NCI-H226 (cell line): Measurements from ENCODE around the gene CAMSAP2.
A peak's percentile ranks its signal among the peaks of the same experiment; 100 is the strongest.

Experiments
- DNase-seq: peaks from one replicate; pipeline ENCODE4 v3.0.0-alpha.2; 2015

Gene CAMSAP2, protein sequence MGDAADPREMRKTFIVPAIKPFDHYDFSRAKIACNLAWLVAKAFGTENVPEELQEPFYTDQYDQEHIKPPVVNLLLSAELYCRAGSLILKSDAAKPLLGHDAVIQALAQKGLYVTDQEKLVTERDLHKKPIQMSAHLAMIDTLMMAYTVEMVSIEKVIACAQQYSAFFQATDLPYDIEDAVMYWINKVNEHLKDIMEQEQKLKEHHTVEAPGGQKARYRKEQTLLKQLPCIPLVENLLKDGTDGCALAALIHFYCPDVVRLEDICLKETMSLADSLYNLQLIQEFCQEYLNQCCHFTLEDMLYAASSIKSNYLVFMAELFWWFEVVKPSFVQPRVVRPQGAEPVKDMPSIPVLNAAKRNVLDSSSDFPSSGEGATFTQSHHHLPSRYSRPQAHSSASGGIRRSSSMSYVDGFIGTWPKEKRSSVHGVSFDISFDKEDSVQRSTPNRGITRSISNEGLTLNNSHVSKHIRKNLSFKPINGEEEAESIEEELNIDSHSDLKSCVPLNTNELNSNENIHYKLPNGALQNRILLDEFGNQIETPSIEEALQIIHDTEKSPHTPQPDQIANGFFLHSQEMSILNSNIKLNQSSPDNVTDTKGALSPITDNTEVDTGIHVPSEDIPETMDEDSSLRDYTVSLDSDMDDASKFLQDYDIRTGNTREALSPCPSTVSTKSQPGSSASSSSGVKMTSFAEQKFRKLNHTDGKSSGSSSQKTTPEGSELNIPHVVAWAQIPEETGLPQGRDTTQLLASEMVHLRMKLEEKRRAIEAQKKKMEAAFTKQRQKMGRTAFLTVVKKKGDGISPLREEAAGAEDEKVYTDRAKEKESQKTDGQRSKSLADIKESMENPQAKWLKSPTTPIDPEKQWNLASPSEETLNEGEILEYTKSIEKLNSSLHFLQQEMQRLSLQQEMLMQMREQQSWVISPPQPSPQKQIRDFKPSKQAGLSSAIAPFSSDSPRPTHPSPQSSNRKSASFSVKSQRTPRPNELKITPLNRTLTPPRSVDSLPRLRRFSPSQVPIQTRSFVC (N-terminal part only)

DNA sequence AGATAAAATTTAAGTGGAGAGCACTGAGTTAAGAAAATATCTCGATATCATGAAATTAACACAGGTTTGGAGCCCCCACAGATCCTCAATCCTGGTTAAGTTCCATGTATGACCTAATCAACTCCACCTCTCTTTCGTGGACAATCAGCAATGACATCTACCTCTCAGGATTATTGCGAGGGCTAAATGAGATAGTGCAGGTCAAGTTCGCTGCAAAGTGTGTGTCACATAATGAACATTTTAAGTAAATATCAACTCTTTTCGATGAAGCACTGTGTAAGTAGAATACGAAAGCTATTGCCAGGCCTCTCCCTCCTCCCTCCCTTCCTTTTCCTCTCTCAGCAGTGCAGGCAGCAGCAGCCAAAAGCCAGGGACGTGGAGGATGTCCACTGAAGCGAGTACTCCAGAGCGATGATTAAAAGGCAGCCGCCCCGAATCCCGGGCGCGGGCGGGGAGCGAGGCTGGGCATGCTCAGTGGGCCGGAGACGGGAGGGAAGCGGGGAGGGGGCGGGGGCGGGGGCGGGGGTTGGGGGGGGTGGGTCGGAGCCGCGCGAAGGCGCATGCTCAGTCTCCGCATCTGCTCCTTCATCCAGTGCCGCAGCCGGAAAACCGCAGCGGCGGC lies at the start of gene CAMSAP2:
CAMSAP2 (plus strand) TSS at position 567 of the 622 bp plus-strand sequence. CDS start 935 bp downstream, outside the sequence.
- peak; percentile 87 for DNase-seq

DNA sequence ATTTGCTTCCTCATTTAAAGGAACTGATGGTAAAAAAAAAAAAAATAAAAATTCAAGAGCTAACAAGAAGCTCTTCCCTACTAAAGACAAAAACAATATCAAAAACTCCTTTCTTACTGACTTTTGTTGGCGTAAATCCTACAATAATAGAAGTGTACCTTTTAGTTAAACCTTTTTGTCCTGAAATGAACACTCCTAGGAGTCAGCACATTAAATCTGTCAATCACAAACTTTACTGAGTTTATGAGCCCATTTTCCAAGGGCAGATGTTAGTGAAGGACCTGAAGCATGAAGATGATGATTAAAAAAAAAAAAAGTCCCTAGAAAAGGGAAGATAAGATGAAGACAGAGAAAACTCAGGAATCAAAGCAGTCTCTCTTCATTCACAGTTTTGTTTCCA lies 46.4 kb upstream of the CAMSAP2 start:
- DNase-seq: no peak

DNA sequence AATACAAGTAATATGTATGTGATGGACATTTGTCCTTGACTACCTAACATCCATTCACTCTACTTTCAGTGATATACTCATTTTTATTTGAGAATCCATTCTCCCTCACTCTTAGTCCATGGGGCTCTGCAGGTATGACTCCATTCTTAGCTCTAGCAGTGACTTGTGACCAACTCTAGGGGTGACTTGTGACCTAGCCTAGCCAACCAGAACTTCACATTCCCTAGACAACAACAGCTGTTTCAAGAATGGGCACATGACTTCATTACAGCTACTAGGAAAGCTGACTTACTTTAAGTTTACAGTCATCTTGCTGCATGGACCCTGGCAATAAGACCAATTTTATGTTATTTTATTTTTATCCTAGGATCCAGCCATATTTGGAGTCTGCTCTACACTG lies 45.4 kb upstream of the CAMSAP2 start:
- no peak for DNase-seq

DNA sequence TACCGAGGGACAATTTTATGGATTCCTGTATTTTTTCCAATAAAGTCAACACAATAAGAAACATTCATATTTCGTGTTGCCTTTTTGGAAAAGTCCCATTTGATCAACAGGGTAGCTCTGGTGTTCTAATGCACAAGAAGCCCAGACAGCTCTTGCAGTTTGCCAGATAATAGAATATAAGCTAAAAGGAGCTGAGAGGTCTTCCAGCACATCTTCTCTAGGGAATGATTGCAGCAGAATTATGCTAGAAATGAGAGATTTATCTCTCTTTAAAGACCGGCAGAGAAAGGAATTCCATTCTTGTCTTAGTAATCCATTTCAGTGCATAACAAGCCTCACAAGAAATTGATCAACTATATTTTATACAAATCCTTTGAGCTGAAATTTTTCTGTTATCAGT lies 44.0 kb upstream of the CAMSAP2 start:
- no peak for DNase-seq

DNA sequence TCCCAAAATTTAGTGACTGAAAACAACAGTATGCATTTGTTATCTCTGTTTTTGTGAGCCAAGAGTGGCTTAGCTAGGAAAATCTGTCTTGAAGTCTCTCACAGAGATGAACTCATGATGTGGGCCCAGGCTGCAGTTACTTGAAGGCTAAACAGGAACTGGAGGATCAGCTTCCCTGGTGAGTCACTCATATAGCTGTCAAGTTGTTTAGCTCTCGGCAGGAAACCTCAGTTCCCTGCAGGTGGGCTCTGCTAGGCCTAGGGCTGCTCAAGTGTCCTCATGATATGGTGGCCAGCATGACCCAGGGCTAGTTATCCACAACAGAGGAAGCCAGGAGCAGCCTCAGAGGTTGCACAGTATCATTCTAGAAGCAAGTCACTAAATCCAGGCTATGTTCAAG lies 38.8 kb upstream of the CAMSAP2 start:
- peak; percentile 70 for DNase-seq

DNA sequence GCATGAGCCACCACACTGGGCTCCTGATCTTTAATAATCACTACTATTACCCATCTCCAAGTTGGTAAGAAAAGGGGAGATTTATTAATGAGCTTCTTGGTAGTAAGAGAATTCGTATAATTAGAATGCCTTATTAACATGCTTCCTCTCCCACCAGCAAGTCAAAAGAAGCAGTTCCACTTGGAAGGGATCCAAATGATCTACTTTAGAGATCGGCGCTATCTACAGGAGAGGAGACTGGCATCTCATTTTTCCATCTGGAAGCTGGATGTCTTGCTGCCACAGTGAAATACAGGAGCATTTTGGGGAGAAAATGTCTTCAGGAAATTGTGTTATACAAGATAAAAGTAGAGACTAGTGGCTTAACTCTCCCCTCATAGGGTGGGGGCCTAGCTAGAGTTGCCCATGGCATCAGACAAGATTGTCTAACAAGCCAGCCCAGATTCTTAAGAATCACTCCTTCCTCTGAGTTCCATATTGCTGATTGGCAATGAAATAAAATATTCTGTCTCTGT lies 33.6 kb upstream of the CAMSAP2 start:
- no peak for DNase-seq

DNA sequence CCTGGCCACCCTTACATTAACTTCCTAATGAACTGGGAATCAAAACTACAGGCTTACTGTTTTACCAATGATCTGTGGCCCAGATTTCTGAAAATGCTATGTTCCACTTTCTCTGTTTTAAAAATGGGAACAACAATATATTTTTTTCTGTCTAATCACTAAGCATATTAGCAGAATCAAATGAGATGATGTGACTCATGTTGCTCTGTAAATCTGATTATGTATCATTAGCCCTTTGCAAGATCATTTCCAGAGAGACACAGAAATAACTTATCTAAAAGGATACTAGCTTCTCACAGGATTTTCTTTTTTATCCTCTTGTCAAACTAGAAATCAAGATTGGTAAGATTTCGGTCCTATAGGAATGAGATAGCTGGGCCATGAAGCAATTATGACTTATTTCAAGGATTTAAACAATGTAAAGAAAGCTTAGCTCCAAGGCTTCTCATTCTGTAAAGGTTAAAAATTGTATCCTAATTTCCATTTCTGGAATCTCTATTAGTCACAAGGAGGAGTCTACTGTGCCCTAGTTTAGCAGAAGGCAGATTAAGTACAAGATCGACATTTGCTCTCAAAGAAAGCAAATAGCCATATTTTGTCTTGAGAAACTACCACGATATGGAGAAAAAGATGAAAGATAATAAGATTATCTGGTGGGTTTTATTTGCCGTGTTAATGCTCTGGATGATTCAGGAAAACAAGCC lies 32.4 kb upstream of the CAMSAP2 start:
- DNase-seq: no peak

DNA sequence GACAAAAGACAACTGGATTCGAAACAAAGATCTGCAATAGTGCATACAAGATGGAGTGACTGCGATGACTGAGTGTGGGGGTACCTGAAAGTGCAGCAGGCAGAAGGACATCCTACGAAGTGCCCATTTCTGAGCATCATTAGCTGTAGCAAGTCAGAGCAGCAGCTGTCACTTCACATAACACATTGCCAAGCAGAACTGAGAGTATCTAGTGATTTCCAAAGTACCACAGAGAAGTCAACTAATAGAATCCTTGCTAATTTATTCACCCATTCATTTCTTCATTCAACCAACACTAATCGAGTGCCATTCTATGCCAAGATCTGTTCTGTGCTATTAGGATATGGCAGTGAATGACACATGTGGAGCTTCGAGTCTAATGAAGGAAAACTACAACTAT lies 31.6 kb upstream of the CAMSAP2 start:
- no peak for DNase-seq

DNA sequence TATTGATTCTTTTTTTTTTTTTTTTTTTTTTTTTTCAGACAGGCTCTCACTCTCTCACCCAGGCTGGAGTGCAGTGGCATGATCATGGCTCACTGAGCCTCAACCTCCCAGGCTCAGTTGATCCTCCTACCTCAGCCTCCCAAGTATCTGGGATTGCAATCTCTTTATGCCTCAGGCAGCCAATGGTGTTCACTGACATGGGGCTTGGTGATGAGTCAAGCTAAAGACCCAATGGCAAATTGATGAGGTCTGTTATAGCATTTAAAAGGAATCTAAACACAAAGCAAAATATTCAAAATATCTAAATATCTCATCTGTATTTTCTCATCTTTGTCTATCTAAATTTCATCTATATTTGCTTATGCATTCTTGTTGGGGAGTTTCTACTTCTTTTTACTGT lies 30.5 kb upstream of the CAMSAP2 start:
- DNase-seq: no peak

DNA sequence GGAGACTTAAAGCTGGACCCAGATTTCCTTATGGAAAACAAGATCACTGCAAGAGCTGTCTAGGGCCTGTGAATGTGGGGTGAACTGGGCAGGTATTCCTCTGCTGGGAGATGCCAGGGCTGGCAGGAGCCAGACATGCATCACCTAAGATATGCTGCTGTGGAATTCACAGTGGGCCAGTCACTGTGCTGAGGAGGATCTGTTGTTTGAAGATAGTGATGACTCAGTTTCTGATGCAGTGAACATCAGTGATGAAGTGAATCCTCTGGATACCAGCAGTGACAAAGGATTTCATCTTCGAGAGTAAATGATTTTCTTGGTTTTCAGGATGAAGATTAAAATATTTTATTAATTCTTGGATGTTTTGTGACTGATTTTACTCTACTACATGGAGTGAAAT lies 29.9 kb upstream of the CAMSAP2 start:
- peak; percentile 82 for DNase-seq

DNA sequence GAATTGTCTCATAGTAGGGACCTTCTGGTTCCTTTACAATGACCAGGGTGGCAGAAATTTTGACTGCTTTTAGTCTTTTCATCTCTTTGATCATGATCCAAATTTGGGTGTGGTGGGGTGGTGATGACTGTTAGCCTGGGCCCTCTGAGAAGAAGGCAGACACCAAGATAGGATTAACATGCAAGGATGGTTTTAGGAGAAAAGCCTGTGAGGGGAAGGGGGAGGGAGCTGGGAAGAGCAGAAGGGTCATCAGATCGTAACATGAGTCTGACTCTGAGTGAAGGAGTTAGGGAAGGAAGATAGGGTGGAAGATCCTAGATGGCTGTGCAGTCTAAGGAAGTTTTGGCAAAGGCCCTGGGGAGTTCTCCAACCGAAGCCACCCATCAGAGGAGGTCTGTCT lies 28.5 kb upstream of the CAMSAP2 start:
- no peak for DNase-seq

DNA sequence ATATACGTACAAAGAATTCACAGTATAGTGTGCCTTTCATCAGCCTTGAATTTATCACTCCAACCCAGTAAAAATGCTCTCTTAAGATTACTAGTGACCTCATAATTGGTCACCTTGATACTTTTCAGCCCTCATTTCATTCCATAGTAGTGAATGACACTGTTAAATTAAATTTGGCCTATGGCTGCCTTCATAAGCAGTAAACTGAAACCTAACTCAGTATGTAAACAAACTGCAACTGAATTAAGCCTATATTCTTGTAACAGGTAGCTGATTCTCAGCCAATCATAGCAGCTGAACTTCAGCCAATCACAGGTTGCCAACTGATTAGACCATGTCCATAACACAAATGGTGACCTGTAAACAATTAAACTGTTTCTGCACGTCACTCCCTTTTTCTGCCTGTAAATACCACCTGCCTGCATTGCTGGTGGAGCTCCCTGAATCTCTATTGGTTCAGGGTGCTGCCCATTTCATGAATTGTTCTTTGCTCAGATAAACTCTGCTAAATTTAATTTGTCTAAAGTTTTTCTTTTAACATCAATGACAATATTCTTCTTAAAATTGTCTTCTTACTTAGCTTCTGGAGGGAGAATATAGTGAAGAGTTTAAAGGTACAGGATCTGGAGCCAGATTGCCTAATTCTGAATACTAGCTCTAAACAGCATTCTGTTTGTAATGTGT lies 24.0 kb upstream of the CAMSAP2 start:
- DNase-seq: no peak

DNA sequence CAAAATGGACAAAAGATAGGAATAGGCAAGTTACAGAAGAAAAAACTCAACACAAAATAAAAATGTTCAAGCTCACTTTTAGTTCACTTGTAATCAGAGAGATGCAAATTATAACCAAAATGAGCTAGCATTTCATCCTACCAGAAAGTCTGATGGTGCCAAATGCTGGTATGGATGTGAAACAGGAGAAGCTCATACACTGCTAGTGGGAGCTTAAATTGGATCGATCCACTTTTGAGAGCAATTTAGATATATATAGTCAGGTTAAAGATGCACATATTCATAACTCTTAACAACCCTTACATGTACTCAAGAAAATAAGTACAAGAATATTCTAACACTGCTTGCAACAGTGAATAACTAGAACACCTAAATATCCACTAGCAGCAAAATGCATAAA lies 18.5 kb upstream of the CAMSAP2 start:
- DNase-seq: no peak

DNA sequence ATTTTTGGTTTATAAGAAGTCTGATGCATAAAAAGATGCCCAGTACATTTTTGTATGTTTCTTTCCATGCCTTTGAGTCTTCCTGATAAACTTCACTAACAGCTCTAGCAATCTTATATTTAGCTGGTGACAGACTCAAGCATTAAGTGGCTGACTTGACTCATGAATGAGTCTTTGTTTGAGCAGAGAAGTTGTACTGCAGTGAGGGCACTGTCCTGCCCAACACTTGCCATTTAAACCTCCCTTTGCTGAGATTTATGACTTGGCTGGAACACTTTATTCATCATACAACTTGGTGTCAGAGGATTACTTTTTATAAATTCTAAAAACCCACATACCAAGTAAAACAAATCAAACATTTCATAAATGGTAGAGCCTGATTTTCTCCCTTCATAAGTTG lies 14.6 kb upstream of the CAMSAP2 start:
- DNase-seq: no peak

DNA sequence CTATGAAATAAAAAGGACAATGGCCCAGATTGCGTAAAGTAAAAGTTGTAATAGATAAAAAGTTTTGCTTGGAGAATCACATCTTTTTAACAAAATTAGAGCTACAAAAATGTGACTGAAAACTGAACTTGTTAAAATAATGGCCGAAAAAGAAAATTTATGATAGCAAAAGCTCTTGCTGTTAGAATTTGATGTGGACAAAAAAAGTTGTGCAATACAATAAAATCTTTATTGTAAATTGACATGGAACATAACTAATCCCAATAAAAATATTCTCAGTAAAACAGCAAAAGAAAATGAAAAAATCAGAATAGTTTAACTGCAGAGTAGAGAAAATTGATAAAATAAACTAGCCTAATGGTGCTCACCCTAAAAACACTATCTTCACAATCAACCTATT lies 11.4 kb upstream of the CAMSAP2 start:
- no peak for DNase-seq

DNA sequence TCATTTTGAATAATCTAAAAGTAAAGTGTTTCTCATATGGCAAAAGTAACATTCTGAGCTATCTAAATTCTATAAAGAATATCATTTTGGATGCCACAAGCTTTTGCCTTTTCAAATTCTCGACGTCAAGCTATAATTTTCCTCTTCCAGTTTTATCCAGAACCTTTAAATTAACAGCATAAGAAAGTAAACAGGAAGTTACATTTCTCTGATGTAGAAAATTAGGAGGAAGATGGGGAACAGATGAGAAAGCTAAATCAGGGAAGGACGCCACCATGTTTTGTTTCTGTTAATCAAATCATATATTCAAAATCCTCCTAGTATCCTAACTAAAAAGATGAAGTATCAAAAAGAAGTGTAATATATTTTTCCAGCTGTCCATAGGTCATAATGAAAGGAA lies 8.8 kb upstream of the CAMSAP2 start:
- no peak for DNase-seq

DNA sequence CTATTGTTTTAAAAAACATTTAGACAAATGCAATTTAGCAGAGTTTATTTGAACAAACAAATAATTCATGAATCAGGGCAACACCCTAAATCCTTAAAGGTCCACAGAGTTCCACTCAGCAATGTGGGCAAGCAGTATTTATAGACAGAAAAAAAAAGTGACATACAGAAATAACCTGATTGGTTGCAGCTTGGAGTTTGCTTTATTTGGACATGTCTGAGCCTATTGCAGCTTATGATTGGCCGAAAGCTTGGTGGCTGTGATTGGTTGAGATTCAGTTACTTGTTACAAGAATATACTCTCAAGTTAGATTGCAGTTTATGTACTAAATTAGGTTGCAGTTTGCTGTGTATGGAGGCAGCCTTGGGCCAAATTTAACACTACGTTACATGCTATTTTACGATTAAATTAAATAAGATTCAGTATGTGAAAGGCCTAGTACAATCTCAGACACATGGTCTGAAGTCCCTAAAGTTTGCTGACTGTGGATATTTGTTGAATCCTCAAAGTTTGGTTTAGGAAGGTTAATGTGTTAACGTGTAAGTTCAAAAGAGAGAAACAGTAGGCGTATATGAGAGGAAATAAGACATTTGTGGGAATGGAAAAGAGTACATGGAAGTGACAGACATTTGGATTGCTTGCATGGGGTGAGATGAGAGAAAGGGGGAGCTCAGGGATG lies 6.9 kb upstream of the CAMSAP2 start:
- DNase-seq: no peak

DNA sequence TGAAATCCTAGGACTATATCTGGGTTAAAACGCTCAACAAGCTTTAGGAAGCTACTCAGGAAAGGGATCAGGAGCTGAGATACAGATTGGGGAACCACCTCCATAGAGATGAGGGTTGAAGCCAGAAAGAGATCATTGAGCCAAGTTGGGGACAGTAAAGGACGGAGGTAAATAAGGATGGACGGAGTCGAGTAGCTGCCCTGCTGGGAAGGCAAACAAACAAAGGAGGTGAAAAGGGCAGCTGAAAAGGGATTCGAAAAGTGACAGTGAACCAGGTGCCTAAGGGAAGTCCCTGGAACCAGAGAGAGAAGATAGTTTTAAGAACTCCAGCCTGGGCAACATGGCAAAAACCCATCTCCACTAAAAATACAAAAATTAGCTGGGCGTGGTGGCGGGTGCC lies 6.3 kb upstream of the CAMSAP2 start:
- DNase-seq: no peak

DNA sequence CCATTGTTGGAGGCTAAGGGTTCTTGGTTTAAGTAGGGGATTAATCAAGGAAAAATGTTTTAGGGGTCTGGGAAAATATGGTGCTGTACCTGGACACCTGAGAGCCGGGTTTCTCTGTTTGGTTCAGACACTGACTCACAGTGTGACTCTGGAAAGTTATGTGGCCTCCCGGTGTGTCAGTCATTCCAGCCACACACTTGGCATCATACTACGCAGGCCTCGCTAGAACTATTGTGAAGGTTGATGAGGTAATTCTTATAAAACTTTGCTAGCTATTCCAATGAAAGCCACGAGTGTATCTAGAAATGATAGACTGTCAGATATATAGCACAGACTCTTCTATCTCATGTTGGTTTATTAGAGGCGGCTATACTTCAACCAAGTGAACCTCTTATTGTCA lies 4.8 kb upstream of the CAMSAP2 start:
- DNase-seq: no peak

DNA sequence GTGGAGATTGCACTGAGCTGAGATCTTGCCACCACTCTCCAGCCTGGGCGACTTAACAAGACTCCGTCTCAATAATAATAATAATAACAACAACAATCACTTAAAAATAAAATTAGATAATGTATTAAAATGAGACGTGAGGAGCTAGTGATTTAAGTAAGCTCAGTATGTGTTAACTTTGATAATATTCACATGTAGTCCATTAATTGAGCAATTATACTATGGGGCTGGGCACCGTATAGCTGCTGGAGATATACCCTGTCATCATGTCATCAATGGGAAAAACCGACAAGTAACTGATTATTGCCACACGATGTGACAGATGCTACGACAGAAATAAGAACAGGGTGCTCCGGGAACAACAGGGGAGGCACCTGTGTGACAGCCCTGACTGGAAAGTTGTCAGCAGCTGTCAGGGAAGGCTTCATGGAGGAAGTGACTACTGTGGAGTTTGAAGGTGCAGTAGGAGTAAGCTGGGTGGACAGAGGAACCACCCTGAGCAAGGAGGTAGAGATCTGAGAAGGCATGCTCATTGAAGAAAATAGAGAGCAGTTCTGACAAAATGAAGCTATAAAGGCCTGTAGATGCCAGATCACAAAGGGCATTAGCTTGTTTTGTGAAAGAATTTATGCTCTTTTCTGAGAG lies 924 bp upstream of the CAMSAP2 start:
- DNase-seq: no peak
